H1 (cell line): ENCODE data around the gene ZNF500. TPM values are rescaled to one million over a fixed set of nuclear protein-coding genes. Genes with fewer than 3 reads are reported as not detected.

Source experiments
- ATF3 ChIP-seq: IDR thresholded peaks from 2 replicates; pipeline ENCODE4 v1.6.1; 2011; ENCODE audit warnings: low read depth, mild to moderate bottlenecking, low read length; ENCODE audit not compliant: insufficient read depth
- CEBPB ChIP-seq: IDR thresholded peaks from 2 replicates; pipeline ENCODE4 v1.6.1; 2012; ENCODE audit warnings: low read depth, low read length
- CHD7 ChIP-seq: fragments of 300-600 bp; sonication (generic); IDR thresholded peaks from 2 replicates; pipeline ENCODE4 v1.7.1; 2012; ENCODE audit warnings: low read length, moderate library complexity, mild to moderate bottlenecking, inconsistent platforms; ENCODE audit not compliant: insufficient replicate concordance
- CTBP2 ChIP-seq: IDR thresholded peaks from 2 replicates; pipeline ENCODE4 v1.7.0; 2011; ENCODE audit warnings: borderline replicate concordance, mild to moderate bottlenecking, moderate library complexity, mixed read lengths, low read length; ENCODE audit not compliant: insufficient read depth, insufficient read length
- HDAC6 ChIP-seq: IDR thresholded peaks from one replicate; pipeline ENCODE4 v1.7.1; 2012; ENCODE audit warnings: low read depth, mild to moderate bottlenecking, inconsistent platforms, low read length, moderate library complexity
- RAD21 ChIP-seq, 2 experiments: IDR thresholded peaks in 1 of 2; conservative IDR thresholded peaks in 1 of 2; 2 replicates each; pipeline ENCODE4 v1.6.1; 2011; ENCODE audit warnings: low read depth in 2 of 2, low read length in 2 of 2, improper control_type of control experiment in 1 of 2, inconsistent platforms in 1 of 2, mild to moderate bottlenecking in 1 of 2, moderate library complexity in 1 of 2
- RNF2 ChIP-seq: fragments of 200-900, 300-1000 bp; sonication (generic); IDR thresholded peaks from 2 replicates; pipeline ENCODE4 v1.7.1; 2016; ENCODE audit warnings: borderline replicate concordance, low read depth, mild to moderate bottlenecking, antibody characterized with exemption, low read length; ENCODE audit not compliant: poor library complexity, severe bottlenecking; ENCODE audit errors: missing control alignments
- SIX5 ChIP-seq: IDR thresholded peaks from 2 replicates; pipeline ENCODE4 v1.6.1; 2011; ENCODE audit warnings: mild to moderate bottlenecking, low read depth, low read length
- SP2 ChIP-seq: IDR thresholded peaks from 2 replicates; pipeline ENCODE4 v1.6.1; 2012; ENCODE audit warnings: mild to moderate bottlenecking, low read length, inconsistent platforms
- TBP ChIP-seq: IDR thresholded peaks from 2 replicates; pipeline ENCODE4 v1.6.1; 2011; ENCODE audit warnings: low read depth, low read length, improper control_type of control experiment
- YY1 ChIP-seq: IDR thresholded peaks from 2 replicates; pipeline ENCODE4 v1.6.1; 2011; ENCODE audit warnings: low read depth, mild to moderate bottlenecking, low read length
- polyA plus RNA-seq, 7 experiments: library from polyadenylated mRNA; depleted of rRNA in 3 of 7; stranded (reverse) in 5 of 7; unstranded in 2 of 7; fragments of >200 nt in 5 of 7; fragments of 200-250 nt in 2 of 7; gene quantifications; 1 replicate in 5 of 7; 2 replicates in 1 of 7; 4 replicates in 1 of 7; pipeline versions ENCODE4 v1.2.1 to v1.2.3, GENCODE V29; 2011 to 2013; ENCODE audit warnings: missing spikeins in 2 of 7, mixed read lengths in 2 of 7
- total RNA-seq: library from RNA; stranded (reverse); fragmentation: NEBNext Ultra II Directional; extraction: Animal tissue kit (Norgen Biotek cat#: 25700); gene quantifications from 2 replicates; pipeline ENCODE4 v1.2.1, GENCODE V29; 2021

ZNF500 gene
- total and polyA plus RNA-seq, 2 of the 8 experiments (the other 6 are each of a cell fraction or from before 2014, with no cell fraction given) = 10.3 to 10.4 TPM

GRCh38 chr16:4772351-4772750 lies 5.4 kb upstream of the ZNF500 start (continued):
- TF ChIP-seq CHD7 (no peak), TBP (no peak), HDAC6 (no peak), RNF2 (no peak), CEBPB (no peak), SP2 (no peak), SIX5 (no peak), ATF3 (no peak), RAD21 (IDR thresholded peaks at IDR 0.05 in 1 of 2, conservative IDR thresholded peaks at IDR 0.05 in 1 of 2; ENCODE audit: low read depth in 2 of 2, low read length in 2 of 2) (no peak), YY1 (no peak), CTBP2 (no peak)
